HG02759 (cell line): ENCODE data around the gene DDX46.
"Not testable (repeated sequence)": the region's sequence is repeated elsewhere in the genome, so short reads cannot be mapped to it uniquely, and the experiment has no call there.

ENCODE experiments used
- ATAC-seq: cut with Tn5 transposase; IDR thresholded peaks from one replicate; pipeline ENCODE4 v1.9.1; 2021; ENCODE audit warnings: mild to moderate bottlenecking, moderate library complexity; ENCODE audit not compliant: unreplicated experiment

The DDX46 gene

DNA sequence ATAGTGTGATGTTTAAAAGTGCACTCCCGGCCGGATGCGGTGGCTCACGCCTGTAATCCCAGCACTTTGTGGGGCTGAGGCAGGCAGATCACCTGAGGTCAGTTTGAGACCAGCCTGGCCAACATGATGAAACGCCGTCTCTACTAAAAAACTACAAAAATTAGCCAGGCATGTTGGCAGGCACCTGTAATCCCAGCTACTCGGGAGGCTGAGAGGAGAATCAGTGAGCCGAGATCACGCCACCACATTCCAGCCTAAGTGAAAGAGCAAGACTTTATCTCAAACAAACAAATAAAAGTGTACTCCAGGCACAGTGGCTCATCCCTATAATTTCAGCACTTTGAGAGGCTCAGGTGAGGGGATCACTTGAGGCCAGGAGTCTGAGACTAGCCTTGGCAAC, 79.8 kb downstream of the DDX46 start:
- ATAC-seq = not testable (repeated sequence)

DNA sequence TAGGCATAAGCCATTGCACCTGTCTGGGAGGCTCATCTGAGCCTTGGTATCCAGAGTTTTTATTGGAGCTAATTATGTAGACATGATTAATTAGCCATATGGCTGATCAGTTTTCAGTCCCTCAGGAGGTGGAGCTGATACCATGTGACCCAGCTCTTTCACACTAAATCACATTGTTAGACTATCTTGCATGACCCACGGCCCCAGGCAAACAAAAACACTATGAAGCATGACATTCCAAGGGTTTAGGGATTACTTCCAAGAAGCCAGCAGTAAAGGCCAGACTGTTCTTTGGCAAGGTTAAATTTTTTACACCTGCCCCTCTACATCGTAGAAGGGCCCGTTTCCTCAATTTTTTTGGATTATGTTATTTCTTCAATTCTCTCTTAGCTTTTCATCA, 82.2 kb downstream of the DDX46 start:
- ATAC-seq = no peak

DNA sequence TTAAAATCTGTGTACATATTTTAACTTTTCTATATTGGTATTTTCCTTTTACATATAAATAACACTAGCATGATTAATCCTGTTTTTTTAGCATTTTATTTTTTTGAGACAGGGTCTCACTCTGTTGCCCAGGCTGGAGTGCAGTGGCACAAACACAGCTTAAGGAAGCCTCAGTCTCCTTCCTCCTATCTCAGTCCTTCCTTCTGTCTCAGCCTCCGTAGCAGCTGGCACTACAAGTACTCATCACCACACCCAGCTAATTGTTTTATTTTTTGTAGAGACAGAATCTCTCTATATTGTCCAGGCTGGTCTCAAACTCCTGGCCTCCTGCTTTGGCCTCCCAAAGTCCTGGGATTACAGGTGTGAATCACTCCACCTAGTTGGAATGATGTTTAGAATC, 85.7 kb downstream of the DDX46 start:
- ATAC-seq = no peak

DNA sequence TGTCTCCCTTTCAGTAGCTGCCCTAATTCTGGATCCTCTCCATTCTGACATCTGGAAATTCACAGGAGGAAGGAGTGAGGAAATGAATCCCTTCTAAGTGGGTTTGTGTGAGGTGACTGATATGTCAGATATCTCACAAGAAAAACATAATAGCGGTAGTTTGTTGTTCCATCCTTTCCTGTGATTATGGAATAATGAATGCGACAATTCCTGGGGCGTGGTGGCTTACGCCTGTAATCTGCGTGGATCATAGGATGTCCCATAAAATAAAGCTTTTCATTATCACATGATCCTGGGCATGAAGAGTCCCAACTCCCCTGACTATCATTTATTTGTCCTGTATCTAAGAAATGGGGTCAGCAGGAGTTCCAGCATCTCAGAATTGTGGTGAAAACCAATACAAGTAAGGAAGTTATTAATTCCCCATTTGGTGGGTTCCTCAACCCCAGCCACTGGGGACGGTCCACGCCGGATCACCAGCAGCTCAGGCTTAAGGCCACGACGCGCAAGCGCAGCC, 86.8 kb downstream of the DDX46 start:
- no peak for ATAC-seq

DNA sequence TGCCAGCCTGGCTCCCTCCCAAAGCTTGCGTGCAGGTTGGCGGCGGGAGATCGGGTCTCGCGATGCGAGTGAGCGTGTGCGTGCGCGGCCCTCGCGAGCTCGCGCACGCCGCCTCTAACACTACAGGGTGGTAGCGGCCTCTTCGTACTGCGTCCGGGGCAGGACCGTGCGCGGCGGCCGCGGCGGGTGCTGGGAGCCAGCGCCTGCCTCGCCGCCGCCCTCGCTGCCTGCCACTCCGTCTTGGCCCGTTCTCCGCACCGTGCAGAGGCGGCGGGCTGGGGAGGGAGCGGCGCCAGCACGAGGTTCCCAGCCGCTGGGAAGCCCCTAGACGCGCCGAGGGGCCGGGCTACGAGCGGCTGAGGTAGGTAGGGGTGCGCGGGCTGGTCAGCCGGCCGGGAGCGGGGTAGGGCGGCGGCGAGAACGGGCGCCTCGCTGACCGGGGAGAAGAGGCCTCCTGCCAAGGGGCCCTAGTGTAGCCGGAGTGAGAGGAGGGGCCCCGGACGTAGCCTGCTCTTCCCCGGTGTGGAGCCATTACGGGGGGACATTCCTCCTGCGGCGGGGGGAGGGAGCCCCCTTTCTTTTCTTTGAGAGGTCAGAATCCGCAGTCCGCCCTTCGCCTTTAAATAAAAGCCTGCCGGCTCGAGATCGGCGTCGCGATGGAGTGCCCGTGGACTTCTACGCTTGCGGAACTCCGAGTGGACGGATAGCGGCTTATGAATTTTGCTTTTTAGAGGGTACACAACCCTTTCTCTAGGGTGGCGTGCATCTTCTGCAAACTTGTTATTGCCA, 87.5 kb downstream of the DDX46 start, which contains the start of gene C5orf24:
TSS of gene C5orf24 (plus strand) at position 117 of the 789 bp plus-strand sequence. CDS start 8,933 bp downstream, outside the sequence.
- ATAC-seq = peak; percentile 96

DNA sequence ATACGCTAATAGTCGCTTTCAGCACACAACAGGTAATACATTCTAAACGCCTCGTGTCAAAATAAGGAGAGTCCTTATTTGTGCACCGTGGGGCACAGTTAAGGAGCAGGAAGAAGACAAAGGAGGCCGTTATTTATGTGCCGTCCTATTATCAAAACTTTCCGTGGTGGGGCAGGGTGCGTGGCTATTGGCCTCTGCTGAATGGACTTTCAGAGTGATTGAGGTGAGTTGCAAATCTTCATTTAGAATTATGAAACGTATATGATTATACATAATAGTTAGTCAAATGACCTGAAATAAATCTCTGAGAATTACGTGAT, 88.0 kb downstream of the DDX46 start:
- no peak for ATAC-seq

DNA sequence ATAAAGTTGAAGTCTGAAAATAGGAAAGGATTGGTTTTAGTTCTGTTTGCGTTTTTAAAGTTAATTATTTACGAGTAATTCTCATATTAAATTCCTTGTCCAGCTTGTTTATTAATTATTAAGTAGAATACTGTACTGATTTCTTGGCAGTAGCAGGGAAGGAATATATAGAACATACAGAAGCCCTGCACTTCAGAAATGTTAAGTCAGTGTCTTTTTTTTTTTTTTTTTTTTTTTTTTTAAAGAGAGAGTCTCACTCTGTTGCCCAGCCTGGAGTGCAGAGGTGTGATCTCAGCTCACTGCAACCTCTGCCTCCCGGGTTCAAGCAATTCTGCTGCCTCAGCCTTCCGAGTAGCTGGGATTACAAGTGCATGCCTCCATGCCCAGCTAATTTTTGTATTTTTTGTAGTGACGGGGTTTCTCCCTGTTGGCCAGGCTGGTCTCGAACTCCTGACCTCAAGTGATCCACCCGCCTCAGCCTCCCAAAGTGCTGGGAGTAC, 90.9 kb downstream of the DDX46 start:
- not testable (repeated sequence) for ATAC-seq

DNA sequence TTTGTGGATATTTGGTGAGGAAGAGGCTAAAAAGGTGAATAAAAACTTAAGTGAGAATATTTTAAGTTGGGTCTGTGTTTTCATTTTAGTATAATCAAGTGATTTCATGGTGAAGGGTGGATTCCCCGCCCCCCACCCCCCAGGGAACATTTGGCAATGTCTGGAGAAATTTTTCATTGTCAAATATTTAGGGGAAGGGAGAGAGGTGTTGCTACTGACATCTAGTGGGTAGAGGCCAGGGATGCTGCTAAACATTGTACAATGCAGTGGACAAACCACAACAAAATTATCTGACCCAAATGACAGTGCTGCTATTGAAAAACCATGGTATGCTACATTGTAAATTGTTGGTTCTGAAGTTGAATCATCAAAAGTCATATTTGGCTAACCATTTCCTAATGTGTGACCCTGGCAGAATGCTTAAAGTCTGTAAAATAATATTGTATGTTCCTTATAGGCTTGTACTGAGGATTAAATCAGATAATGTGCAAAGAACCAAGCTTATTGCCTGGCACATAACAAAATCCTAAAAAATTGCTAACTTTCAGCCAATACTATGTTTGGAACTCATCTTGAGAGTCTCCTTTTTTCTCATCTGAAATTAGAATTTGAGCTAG, 92.8 kb downstream of the DDX46 start:
- no peak for ATAC-seq

DNA sequence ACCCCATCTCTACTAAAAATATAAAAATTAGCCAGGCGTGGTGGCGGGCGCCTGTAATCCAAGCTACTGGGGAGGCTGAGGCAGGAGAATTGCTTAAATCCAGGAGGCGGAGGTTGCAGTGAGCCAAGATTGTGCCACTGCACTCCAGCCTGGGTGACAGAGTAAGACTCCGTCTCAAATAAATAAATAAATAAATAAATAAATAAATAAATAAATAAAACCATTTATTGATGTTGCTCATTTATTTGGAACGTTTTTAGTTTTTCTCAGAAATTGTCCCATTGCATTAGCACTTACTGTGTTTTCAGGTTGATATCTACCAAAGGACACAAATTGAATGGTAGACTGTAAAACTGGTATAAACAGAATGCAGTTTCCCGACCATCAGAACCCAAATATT, 97.9 kb downstream of the DDX46 start:
- not testable (repeated sequence) for ATAC-seq

DNA sequence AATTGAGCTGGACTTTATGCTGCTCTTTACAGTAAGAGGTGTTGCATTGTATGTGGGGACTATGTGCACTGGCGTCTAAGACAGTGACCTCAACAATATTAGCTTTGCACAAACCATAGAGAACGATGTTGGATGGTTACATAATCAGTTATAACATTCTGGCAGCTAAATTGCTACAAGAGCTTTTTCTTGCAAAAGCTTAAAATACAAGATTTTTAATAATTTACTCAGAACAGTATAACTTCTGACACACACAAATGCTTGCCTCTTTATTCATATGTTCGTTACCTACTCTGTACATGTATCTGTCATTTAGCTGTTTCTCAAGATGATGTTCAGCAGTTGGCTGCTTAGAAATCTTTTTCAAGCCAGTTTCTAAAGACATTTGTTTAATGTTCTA, 98.8 kb downstream of the DDX46 start:
- no peak for ATAC-seq

DNA sequence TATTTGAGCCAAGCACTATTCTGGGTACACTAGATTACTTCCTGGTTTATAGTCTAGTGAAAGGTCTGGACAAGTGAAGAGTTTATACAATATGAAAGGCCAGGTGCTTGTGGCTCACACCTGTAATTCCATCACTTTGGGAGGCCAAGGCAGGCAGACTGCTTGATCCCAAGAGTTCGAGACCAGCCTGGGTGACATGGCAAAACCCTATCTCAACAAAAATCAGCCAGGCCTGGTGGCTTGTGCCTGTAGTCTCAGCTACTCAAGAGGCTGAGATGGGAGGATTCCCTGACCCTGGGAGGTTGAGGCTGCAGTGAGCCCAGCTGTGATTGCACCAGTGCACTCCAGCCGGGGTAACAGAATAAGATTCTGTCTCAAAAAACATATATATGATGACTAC, 106.1 kb downstream of the DDX46 start:
- ATAC-seq = no peak

DNA sequence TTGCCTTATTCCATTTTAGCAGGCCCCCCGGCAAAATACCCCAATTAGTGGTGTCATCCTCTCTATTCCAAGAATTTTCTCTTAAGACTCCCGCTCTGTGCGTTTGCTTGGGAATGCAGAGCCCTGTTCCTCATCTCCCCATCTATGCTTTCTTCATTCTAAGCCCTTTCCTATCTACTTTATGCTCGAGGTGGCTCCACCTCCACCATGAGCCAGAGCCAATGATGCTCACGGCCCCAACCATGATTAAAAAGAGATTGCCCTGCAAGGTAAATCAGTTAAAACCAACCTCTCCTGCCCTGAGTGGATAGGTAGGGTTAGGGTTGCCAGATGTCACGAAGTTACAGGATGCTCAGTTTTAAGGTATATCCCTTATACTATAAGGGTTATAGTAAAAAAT, 114.9 kb downstream of the DDX46 start:
- ATAC-seq = no peak

DNA sequence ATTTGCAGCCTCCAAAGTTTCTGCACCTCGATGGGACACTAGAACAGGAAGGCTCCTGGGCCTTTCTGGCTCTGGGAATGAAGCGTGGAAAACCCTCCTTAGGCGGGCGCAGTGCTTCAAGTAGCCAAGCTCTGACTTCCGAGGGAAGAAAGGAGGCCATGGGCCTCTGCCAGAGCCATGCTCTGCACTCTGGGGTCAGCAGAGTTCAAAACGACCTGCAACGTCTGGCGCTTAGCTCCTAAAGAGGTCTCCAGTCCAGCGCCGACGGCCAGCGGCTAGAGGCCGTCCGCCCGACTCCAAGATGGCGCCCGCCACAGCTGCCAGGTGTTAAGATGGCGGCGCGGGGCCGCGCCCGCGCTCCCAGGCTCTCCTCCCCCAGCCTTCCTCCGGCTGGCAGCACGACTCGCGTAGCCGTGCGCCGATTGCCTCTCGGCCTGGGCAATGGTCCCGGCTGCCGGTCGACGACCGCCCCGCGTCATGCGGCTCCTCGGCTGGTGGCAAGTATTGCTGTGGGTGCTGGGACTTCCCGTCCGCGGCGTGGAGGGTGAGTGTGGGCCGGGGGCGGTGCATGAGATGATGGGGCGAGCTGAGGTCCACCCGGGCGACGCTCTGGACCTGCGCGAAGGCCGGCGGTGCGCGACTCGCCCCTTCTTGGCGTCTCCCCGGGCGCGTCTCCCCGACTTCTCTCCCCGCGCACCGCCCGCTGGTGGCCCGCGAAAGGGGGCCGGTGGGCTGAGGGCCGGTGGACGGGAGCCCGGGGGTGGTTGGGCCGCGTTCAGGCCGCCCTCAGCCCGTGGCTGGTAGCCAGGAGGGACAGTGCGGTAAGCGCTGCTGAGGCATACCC, 115.6 kb downstream of the DDX46 start, which contains the start of gene TXNDC15:
TSS of gene TXNDC15 (plus strand) at position 385 of the 844 bp plus-strand sequence. CDS start at position 442, 57 bp downstream.
- ATAC-seq = peak; percentile 90

DNA sequence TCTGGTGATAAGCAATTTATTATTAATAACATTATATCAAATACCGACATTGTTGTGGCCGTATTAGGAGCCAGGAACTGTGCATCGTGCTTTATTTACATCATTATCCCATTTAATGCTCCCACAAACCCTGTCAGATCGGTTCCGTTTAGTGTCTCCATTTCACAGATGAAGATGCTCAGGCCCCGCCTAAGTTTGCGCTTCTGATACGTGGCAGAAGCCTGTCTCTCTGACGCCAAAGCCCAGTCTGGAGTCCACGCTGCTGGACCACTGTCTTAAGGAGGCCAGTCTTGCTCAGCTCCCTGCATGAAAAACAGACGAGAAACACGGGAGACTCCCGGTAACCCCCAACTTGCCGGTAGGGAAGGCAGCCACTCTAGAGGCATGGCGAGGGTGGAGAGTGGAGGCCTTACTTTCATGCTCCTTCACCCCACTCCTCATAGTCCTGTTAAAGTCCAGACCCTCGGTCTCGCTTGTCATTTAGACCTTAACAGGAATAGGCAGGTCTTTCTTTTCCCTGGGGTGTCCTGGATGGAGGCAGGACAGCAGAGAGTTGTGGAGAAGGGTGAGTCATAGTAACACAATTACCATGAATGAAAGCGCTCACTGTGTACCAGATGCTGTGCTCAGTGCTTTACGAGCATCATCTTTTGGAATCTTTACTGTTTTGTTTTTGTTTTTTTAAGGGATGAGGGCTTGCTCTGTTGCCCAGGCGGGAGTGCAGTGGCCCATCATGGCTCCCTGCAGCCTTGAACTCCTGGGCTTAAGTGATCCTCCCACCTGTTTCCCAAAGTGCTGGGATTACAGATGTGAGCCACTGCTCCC, 116.5 kb downstream of the DDX46 start:
- peak; percentile 22 for ATAC-seq

DNA sequence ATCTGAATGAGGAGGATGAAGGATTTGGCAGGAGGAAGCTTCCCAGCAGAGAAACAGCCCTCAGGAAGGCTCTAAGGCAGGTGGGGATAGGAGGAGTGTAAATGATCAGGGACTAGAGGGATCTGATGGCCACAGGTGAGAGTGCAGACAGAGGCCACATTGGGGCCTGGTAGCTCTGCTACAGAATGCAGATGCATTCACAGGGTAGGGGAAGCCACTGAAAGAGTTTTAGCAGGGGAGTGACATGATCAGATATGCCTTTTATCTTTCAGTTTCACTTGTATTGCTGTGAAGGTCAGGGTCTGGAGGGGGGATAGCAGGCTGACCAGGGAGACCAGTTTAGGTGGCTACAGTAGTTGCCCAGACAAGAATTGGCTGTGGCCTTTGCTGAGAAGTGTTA, 118.6 kb downstream of the DDX46 start:
- ATAC-seq = no peak

DNA sequence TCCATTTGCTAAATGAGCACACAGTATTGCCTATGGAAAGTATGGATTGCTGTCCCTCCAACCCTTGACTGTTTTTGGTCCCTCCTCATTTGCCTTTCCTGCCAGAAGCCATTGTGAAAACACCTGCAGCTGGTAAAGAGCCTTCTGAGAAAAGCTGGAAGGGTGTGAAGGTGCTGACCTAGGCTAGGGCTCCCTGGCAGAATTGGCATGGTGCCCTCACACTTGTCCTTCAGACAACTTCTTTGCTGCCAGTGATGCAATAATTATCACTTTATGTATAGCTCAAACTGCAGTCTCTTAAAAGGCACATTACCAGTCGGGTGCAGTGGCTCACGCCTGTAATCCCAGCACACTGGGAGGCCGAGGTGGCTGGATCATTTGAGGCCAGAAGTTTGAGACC, 119.8 kb downstream of the DDX46 start:
- ATAC-seq = no peak

DNA sequence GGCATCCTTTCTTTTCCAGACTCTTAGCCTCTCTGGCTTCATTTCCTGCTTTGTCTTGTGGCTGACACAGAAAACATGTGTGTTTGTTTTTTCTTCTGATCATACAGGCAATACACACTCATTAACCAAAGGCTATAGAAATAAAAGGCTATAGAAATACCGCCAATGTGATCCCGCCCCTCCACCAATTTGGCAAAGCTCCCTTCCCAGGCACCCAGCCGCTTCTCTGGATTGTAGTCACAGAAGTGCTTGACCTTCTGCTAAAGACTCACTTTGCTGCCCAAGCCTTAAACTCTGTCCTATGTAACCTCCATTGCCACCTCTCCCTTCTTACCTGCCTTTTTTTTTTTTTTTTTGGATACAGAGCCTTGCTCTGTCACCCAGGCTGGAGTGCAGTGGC, 120.9 kb downstream of the DDX46 start:
- ATAC-seq = no peak
